Body of pancreas (tissue), 4 donors: ENCODE data around the gene CFAP92. TPM values are rescaled to one million over a fixed set of nuclear protein-coding genes. Genes with fewer than 3 reads are reported as not detected.

Experiments used
- ATAC-seq: fragments of 150-250 bp; one replicate; pipeline ENCODE4 v1.9.1; 2016
- DNase-seq, 4 donors: peaks; one replicate each; pipeline ENCODE4 v3.0.0-alpha.2; 2019
- H3K27ac ChIP-seq, 4 donors: fragments of 200-600 bp; sonication (generic); 1 replicate in 3 of 4; 2 replicates in 1 of 4; pipeline versions ENCODE4 v1.5.1 to v1.6.1; 2016 to 2019; ENCODE audit warnings: mild to moderate bottlenecking in 1 of 4, mixed read lengths in 1 of 4, moderate library complexity in 1 of 4
- H3K27me3 ChIP-seq, 2 donors: fragments of 200-600 bp; sonication (generic); one replicate each; pipeline ENCODE4 v1.6.0; 2016; ENCODE audit warnings: mild to moderate bottlenecking in 1 of 2
- H3K36me3 ChIP-seq, 2 donors: fragments of 200-600 bp; sonication (generic); replicated peaks in 1 of 2; 2 replicates each; pipeline ENCODE4 v1.5.1; 2016; ENCODE audit warnings: low read depth in 2 of 2; ENCODE audit not compliant: insufficient read depth in 1 of 2
- H3K4me1 ChIP-seq: fragments of 200-600 bp; sonication (generic); one replicate; pipeline ENCODE4 v1.6.0; 2016
- H3K4me3 ChIP-seq, 2 donors: fragments of 200-600 bp; sonication (generic); 1 replicate in 1 of 2; 2 replicates in 1 of 2; pipeline ENCODE4 v1.5.1; 2016 to 2019
- H3K9me3 ChIP-seq, 3 donors: fragments of 200-600 bp; sonication (generic); 1 replicate in 2 of 3; 2 replicates in 1 of 3; pipeline ENCODE4 v1.5.1; 2016
- POLR2A ChIP-seq, 3 donors: fragments of 450-650 bp; IDR thresholded peaks; one replicate each; pipeline ENCODE4 v1.6.1; 2016; ENCODE audit warnings: antibody characterized with exemption in 3 of 3, mild to moderate bottlenecking in 2 of 3
- WGBS, 2 donors: methylation state at CpG; one replicate each; pipeline ENCODE4 v1.1.5; 2017; 5-methylcytosine and 5-hydroxymethylcytosine counted together
- intact Hi-C: fragments of 100-400 bp; cut with DNase I; formaldehyde crosslinking; loops from one replicate; pipeline ENCODE4 v1.15.1; 2023
- total RNA-seq, 2 donors: library from RNA; depleted of rRNA; stranded (reverse); fragments of >200 nt; gene quantifications; one replicate each; pipeline ENCODE4 v1.1.0, GENCODE V29; 2016
- TF ChIP-seq, protein P1 (sequence below), 7 experiments: fragments of 450-650 bp in 4 of 7; fragments of 200-600 bp in 3 of 7; sonication (generic) in 3 of 7; IDR thresholded peaks; one replicate each; pipeline ENCODE4 v1.5.1; 2016 to 2019; ENCODE audit warnings: antibody characterized with exemption in 7 of 7

The CFAP92 gene
- total RNA-seq, 2 donors from 2014 or later, result not detected

- no peaks in the 10 kb centered on the region for H3K4me1 ChIP-seq
- no peak for TF ChIP-seq POLR2A (IDR thresholded peaks at IDR 0.05)
- TF ChIP-seq, protein P1, sequence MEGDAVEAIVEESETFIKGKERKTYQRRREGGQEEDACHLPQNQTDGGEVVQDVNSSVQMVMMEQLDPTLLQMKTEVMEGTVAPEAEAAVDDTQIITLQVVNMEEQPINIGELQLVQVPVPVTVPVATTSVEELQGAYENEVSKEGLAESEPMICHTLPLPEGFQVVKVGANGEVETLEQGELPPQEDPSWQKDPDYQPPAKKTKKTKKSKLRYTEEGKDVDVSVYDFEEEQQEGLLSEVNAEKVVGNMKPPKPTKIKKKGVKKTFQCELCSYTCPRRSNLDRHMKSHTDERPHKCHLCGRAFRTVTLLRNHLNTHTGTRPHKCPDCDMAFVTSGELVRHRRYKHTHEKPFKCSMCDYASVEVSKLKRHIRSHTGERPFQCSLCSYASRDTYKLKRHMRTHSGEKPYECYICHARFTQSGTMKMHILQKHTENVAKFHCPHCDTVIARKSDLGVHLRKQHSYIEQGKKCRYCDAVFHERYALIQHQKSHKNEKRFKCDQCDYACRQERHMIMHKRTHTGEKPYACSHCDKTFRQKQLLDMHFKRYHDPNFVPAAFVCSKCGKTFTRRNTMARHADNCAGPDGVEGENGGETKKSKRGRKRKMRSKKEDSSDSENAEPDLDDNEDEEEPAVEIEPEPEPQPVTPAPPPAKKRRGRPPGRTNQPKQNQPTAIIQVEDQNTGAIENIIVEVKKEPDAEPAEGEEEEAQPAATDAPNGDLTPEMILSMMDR (IDR thresholded peaks at IDR 0.05), result no peak
- H3K27ac ChIP-seq, result no peak overlapping the region
- H3K9me3 ChIP-seq, result no peaks in the 10 kb centered on the region
- H3K36me3 ChIP-seq, result no peaks in the 10 kb centered on the region
- no peak for ATAC-seq
- H3K27me3 ChIP-seq, result no peaks in the 10 kb centered on the region
- H3K4me3 ChIP-seq, result no peak overlapping the region
- DNase-seq, result no peak
- intact Hi-C loops, result no loop called here
- 86 to 91% methylated on average over 1 of the region's 1 CpG for WGBS, 2 donors
Measured at GRCh38 chr3:128975276-128975675, 18.6 kb downstream of the CFAP92 start.

DNA sequence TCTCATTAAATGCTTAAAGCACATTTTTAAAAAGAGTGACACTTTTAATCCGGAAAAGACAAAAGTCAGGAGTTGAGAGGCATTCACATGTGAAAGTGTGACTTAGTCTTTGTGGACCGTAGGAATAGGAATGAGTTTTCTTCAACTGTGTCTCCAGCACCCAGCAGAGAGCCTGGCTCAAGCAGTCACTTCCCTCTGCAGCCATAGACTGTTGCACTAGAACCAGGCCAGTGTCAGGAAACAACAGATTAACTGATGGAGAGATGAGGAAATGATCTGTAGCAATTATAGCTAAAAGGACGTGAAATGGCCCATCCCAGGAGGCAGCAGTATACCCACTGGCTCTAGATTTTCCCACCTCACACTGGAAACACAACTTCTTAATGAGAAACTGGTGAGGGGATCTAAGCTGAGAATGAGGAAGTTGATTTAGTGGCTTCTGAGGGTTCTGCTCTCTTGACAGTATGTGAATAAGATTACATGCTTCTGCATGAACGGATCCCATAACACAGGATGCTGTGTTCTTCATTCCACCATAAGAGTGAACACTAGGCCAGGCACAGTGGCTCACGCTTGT lies 19.8 kb downstream of the CFAP92 start:
- 46 to 70% methylated on average over 5 of the region's 5 CpGs for WGBS, 2 donors
- Histone ChIP-seq H3K9me3 (no peaks in the 10 kb centered on the region), H3K4me3 (no peak overlapping the region), H3K27me3 (no peaks in the 10 kb centered on the region), H3K27ac (no peak overlapping the region), H3K36me3 (no peaks in the 10 kb centered on the region), H3K4me1 (no peaks in the 10 kb centered on the region)
- ATAC-seq, result no peak
- TF ChIP-seq POLR2A (IDR thresholded peaks at IDR 0.05), result no peak
- TF ChIP-seq, protein P1 (IDR thresholded peaks at IDR 0.05), result no peak
- intact Hi-C loops, result no loop called here
- DNase-seq, result no peak

GRCh38 chr3:128971421-128972100 lies 22.3 kb downstream of the CFAP92 start:
- peak in 3 of 4 donors; percentile 36 to 62 (median 48) for DNase-seq
- intact Hi-C loops, result no loop called here

DNA sequence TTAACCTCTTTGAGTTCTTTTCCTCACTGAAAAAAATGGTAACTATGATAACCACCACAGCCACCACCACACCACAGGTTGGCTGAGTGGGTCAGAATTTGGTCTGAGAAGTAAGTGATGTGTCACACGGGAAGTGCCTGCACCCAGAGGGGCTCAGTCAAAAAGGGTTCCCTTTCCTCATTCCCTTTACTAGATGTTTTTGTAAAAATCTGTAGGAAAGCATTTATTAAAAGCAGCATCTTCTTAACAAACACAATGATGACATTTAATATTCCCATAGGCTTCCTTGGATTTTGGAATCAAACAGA lies 23.2 kb downstream of the CFAP92 start:
- H3K36me3 ChIP-seq, result no peaks in the 10 kb centered on the region
- no peak for DNase-seq
- intact Hi-C loops, result no loop called here
- TF ChIP-seq POLR2A (IDR thresholded peaks at IDR 0.05), result no peak
- TF ChIP-seq, protein P1 (IDR thresholded peaks at IDR 0.05), result no peak
- 48 to 69% methylated on average over 1 of the region's 1 CpG for WGBS, 2 donors
- H3K4me3 ChIP-seq, result no peak overlapping the region
- no peaks in the 10 kb centered on the region for H3K4me1 ChIP-seq
- H3K27me3 ChIP-seq, result no peaks in the 10 kb centered on the region
- H3K9me3 ChIP-seq, result no peaks in the 10 kb centered on the region
- no peak for ATAC-seq
- H3K27ac ChIP-seq, result no peak overlapping the region

More at GRCh38 chr3:128971421-128972100, 22.3 kb downstream of the CFAP92 start:
- Histone ChIP-seq H3K27ac (no peak overlapping the region), H3K27me3 (no peaks in the 10 kb centered on the region), H3K4me1 (no peaks in the 10 kb centered on the region), H3K4me3 (no peak overlapping the region), H3K36me3 (no peaks in the 10 kb centered on the region), H3K9me3 (no peaks in the 10 kb centered on the region)
- TF ChIP-seq, protein P1 (IDR thresholded peaks at IDR 0.05), result no peak
- no peak for TF ChIP-seq POLR2A (IDR thresholded peaks at IDR 0.05)
- ATAC-seq, result peak; percentile 33
- WGBS, 2 donors, result 73 to 75% methylated on average over 6 of the region's 6 CpGs
